ENCODE data around the gene CEACAM16.

The CEACAM16 gene

GRCh38 chr19:44725251-44725650, 26.3 kb downstream of the CEACAM16 start:
- peak overlapping the region in 10 of 11 experiments; percentile 0 to 89 (median 52); a peak in 17 of 22 replicates for H3K4me2 ChIP-seq
- peak overlapping the region in 1 of 11 experiments; percentile 11; a peak in 2 of 22 replicates for H3K27ac ChIP-seq
- H3K9ac ChIP-seq = peak overlapping the region in 3 of 11 experiments; percentile 0 to 3 (median 2); a peak in 2 of 22 replicates
- H4K20me1 ChIP-seq = no peaks in the 10 kb centered on the region
- H3K9me3 ChIP-seq (replicated peaks in 1 of 11) = no peaks in the 10 kb centered on the region
- H3K4me1 ChIP-seq = peaks cover 58 to 98% (median 83%) of the 10 kb centered on the region in 10 experiments
- no peak for TF ChIP-seq Cebpa-rat (IDR thresholded peaks at IDR 0.05)
- H3K4me3 ChIP-seq = no peak overlapping the region
- no peaks in the 10 kb centered on the region for H3K36me3 ChIP-seq
- H3K27me3 ChIP-seq = no peaks in the 10 kb centered on the region

DNA sequence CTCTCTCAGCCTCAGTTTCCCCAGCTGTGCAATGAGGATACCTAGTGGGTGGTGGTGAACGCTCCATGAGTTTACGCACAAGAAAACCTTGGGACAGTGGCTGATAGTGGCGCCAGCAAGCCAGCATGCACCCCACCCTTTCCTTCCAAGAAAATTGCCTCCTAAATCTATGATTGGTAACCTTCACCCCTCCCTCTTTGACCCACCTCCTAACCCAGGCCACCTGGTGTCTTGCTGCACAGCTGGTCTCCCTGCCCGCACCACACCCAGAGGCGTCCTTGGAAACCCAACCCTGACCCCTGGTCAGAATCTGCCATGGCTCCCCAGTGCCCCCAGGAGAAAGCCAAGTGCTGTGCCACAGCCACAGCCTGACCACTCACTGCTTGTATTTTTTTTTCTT, 26.7 kb downstream of the CEACAM16 start:
- no peaks in the 10 kb centered on the region for H3K36me3 ChIP-seq
- no peak for TF ChIP-seq Cebpa-rat (IDR thresholded peaks at IDR 0.05)
- peak overlapping the region in 3 of 11 experiments; percentile 0 to 3 (median 2); a peak in 2 of 22 replicates for H3K9ac ChIP-seq
- H3K27me3 ChIP-seq = no peaks in the 10 kb centered on the region
- H3K4me3 ChIP-seq = no peak overlapping the region
- H4K20me1 ChIP-seq = no peaks in the 10 kb centered on the region
- H3K9me3 ChIP-seq (replicated peaks in 1 of 11) = no peaks in the 10 kb centered on the region
- peak overlapping the region in 10 of 11 experiments; percentile 0 to 89 (median 52); a peak in 17 of 22 replicates for H3K4me2 ChIP-seq
- H3K4me1 ChIP-seq = peaks cover 58 to 94% (median 78%) of the 10 kb centered on the region in 10 experiments
- H3K27ac ChIP-seq = peak overlapping the region in 1 of 11 experiments; percentile 11; a peak in 1 of 22 replicates

GRCh38 chr19:44726465-44726864, 27.5 kb downstream of the CEACAM16 start:
- H4K20me1 ChIP-seq = no peaks in the 10 kb centered on the region
- no peak overlapping the region for H3K4me3 ChIP-seq
- H3K4me2 ChIP-seq = peak overlapping the region in 4 of 11 experiments; percentile 64 to 89 (median 68); a peak in 4 of 22 replicates
- no peaks in the 10 kb centered on the region for H3K27me3 ChIP-seq
- no peaks in the 10 kb centered on the region for H3K36me3 ChIP-seq
- no peak overlapping the region for H3K27ac ChIP-seq
- H3K9ac ChIP-seq = no peak overlapping the region
- peaks cover 53 to 86% (median 71%) of the 10 kb centered on the region in 10 experiments for H3K4me1 ChIP-seq
- no peaks in the 10 kb centered on the region for H3K9me3 ChIP-seq (replicated peaks in 1 of 11)
- no peak for TF ChIP-seq Cebpa-rat (IDR thresholded peaks at IDR 0.05)

GRCh38 chr19:44728178-44728577, 29.2 kb downstream of the CEACAM16 start:
- Histone ChIP-seq H3K4me2 (peak overlapping the region; percentile 4 to 73 (median 37); a peak in 19 of 22 replicates), H3K4me1 (peaks cover 36 to 81% (median 56%) of the 10 kb centered on the region in 10 experiments), H3K27me3 (no peaks in the 10 kb centered on the region), H3K4me3 (no peak overlapping the region), H3K27ac (peak overlapping the region in 2 of 11 experiments; percentile 9 to 45; a peak in 2 of 22 replicates), H3K36me3 (no peaks in the 10 kb centered on the region), H3K9me3 (replicated peaks in 1 of 11) (no peaks in the 10 kb centered on the region), H3K9ac (peak overlapping the region in 1 of 11 experiments; percentile 27; a peak in 3 of 22 replicates), H4K20me1 (no peaks in the 10 kb centered on the region)
- TF ChIP-seq Cebpa-rat (IDR thresholded peaks at IDR 0.05) = no peak

DNA sequence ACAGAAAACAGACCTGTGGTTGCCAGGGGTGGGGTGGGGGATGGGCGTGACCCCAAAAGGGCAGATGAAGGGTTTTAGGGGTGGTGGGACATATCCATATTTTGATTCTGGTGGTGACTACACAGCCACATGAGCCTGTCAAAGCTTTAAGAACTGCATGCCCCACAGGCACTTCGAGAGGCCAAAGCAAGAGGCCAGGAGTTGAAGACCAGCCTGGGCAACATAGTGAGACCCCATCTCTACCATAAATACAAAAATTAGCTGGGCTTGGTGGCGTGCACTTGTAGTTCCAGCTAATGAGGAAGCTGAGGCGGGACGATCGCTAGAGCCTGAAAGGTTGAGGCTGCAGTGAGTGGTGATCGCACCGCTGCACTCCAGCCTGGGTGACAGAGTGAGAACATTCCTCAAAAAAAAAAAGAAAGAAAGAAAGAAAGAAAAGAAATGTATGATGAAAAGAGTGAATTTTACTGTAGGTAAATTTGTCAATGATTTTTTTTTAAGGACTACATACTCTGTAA, 30.6 kb downstream of the CEACAM16 start:
- Histone ChIP-seq H3K4me3 (no peak overlapping the region), H3K27ac (no peak overlapping the region)

DNA sequence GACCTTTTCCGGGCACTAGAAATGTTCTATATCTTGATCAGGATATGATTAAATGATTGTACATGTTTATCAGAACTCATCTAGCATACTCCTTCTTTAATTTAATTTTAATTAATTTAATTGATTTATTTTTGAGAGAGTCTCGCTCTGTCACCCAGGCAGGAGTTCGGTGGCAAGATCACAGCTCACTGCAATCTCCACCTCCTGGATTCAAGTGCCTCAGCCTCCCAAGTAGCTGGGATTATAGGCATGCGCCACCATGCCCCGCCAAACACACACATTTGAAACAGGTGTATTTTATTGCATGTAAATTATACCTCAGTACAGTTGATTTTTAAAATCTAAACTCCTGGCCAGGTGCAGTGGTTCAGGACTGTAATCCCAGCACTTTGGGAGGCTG, 32.1 kb downstream of the CEACAM16 start:
- H3K4me2 ChIP-seq = no peak overlapping the region
- H3K27ac ChIP-seq = no peak overlapping the region
- H3K9me3 ChIP-seq (replicated peaks in 1 of 11) = no peaks in the 10 kb centered on the region
- H3K27me3 ChIP-seq = no peaks in the 10 kb centered on the region
- no peak for TF ChIP-seq Cebpa-rat (IDR thresholded peaks at IDR 0.05)
- peaks cover 15 to 74% (median 44%) of the 10 kb centered on the region in 10 experiments for H3K4me1 ChIP-seq
- no peaks in the 10 kb centered on the region for H3K36me3 ChIP-seq
- no peak overlapping the region for H3K4me3 ChIP-seq
- no peaks in the 10 kb centered on the region for H4K20me1 ChIP-seq
- no peak overlapping the region for H3K9ac ChIP-seq

More for the DNA sequence above, 30.6 kb downstream of the CEACAM16 start:
- no peaks in the 10 kb centered on the region for H3K36me3 ChIP-seq
- no peak for TF ChIP-seq Cebpa-rat (IDR thresholded peaks at IDR 0.05)
- peak overlapping the region in 7 of 11 experiments; percentile 5 to 59 (median 39); a peak in 9 of 22 replicates for H3K4me2 ChIP-seq
- H3K4me1 ChIP-seq = peaks cover 22 to 74% (median 42%) of the 10 kb centered on the region in 10 experiments
- no peaks in the 10 kb centered on the region for H3K9me3 ChIP-seq (replicated peaks in 1 of 11)
- H4K20me1 ChIP-seq = no peaks in the 10 kb centered on the region
- H3K27me3 ChIP-seq = no peaks in the 10 kb centered on the region
- H3K9ac ChIP-seq = no peak overlapping the region

GRCh38 chr19:44731622-44732021, 32.7 kb downstream of the CEACAM16 start:
- H3K4me2 ChIP-seq = no peak overlapping the region
- no peaks in the 10 kb centered on the region for H4K20me1 ChIP-seq
- H3K4me1 ChIP-seq = peaks cover 21 to 74% (median 48%) of the 10 kb centered on the region in 10 experiments
- no peak overlapping the region for H3K27ac ChIP-seq
- H3K4me3 ChIP-seq = no peak overlapping the region
- H3K36me3 ChIP-seq = no peaks in the 10 kb centered on the region
- TF ChIP-seq Cebpa-rat (IDR thresholded peaks at IDR 0.05) = no peak
- H3K9ac ChIP-seq = peak overlapping the region in 1 of 11 experiments; percentile 14; a peak in 1 of 22 replicates
- H3K27me3 ChIP-seq = no peaks in the 10 kb centered on the region
- H3K9me3 ChIP-seq (replicated peaks in 1 of 11) = no peaks in the 10 kb centered on the region

DNA sequence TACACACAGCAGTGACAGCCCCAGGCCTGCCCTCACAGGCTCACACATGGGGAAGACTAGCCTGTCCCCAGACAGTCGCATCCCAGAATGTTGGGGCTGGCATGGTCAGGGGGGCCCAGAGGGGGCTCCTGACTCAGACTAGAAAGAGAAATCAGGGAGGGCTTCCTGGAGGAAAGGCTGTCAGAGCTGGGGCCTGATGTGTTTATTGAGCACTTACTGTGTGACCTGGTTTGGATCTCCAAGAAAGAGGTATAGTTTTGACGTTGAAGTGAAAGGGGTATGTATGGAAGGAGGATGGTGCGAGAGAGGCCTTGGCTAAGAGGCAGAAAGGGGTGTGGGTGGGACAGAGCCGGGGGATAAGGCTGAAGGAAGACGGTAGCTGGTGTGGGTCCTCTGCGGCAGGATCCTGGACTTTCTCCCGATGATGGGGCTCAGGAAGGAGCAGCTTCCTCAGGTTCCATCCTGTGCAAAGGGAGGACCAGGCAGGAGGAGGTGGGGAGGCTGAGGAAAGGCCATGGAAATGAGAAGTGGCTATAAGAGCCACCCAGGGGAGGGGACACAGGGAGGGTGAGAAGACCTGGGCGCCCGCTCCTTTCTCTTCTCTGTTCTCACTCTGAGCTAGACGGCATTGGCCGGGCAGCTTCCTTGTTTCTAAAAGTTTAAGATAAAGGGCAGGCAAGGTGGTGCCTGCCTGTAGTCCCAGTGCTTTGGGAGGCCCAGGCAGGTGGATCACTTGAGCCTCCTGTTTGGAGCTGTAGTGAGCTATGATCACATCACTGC, 33.5 kb downstream of the CEACAM16 start:
- H3K27ac ChIP-seq = no peak overlapping the region; a peak in 1 of 22 replicates
- H4K20me1 ChIP-seq = no peaks in the 10 kb centered on the region
- no peaks in the 10 kb centered on the region for H3K9me3 ChIP-seq (replicated peaks in 1 of 11)
- no peak overlapping the region for H3K4me3 ChIP-seq
- H3K4me2 ChIP-seq = peak overlapping the region in 2 of 11 experiments; percentile 21 to 27; a peak in 1 of 22 replicates
- H3K4me1 ChIP-seq = peaks cover 29 to 74% (median 51%) of the 10 kb centered on the region in 10 experiments
- TF ChIP-seq Cebpa-rat (IDR thresholded peaks at IDR 0.05) = no peak
- H3K36me3 ChIP-seq = no peaks in the 10 kb centered on the region
- H3K27me3 ChIP-seq = no peaks in the 10 kb centered on the region
- H3K9ac ChIP-seq = peak overlapping the region in 2 of 11 experiments; percentile 14 to 31; a peak in 2 of 22 replicates

DNA sequence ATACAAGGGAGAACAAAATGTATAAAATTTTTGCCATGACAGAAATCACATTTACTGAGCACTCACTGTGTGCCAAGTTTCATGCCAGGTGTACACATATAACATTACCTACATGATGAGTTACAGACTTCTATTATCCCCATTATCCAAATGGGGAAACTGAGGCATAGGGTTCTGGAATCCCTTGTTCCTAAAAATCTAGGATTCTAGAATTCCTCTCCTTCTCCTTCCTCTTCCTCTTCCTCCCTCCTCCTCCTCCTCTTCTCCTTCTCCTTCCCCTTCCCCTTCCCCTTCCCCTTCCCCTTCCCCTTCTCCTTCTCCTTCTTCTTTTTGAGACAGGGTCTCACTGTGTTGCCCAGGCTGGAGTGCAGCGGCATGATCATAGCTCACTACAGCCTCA, 35.4 kb downstream of the CEACAM16 start:
- no peak overlapping the region for H3K27ac ChIP-seq
- no peaks in the 10 kb centered on the region for H3K27me3 ChIP-seq
- no peaks in the 10 kb centered on the region for H3K9me3 ChIP-seq (replicated peaks in 1 of 11)
- peaks cover 32 to 74% (median 54%) of the 10 kb centered on the region in 10 experiments for H3K4me1 ChIP-seq
- TF ChIP-seq Cebpa-rat (IDR thresholded peaks at IDR 0.05) = no peak
- peak overlapping the region in 2 of 11 experiments; percentile 49 to 83; a peak in 2 of 22 replicates for H3K4me2 ChIP-seq
- H3K9ac ChIP-seq = no peak overlapping the region
- no peaks in the 10 kb centered on the region for H4K20me1 ChIP-seq
- no peak overlapping the region for H3K4me3 ChIP-seq
- no peaks in the 10 kb centered on the region for H3K36me3 ChIP-seq

Measured in BLaER1 treated with 17β-estradiol and CSF1 and Interleukin-3, amounts not matched to agents 10 nM and 100 nM (cell line).